NCI-H748 (cell line): ENCODE results near the gene SLITRK1.

ENCODE experiments used
- DNase-seq: peaks from one replicate; lab custom pipeline; 2025; ENCODE audit not compliant: unreplicated experiment; lab: John Stamatoyannopoulos, UW

The SLITRK1 gene

DNA sequence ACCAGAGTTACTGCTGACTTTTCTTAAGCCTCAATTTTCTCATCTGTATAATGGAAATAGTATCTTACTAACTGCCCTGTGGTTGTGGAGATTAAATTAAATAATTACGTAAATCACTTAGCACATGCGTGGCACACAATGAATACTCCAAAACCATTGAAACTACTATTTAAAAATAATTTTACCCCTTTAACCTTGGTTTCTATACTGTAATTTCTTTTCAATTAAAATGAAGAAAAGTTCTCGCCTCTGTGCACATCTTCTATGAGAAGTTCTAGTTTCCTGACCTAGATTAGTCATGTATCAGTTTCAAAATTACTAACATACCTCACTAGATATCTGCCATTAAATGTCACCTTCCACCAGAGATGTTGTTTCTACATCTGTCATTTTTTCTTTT, 5.7 kb downstream of the SLITRK1 start:
- DNase-seq = no peak

DNA sequence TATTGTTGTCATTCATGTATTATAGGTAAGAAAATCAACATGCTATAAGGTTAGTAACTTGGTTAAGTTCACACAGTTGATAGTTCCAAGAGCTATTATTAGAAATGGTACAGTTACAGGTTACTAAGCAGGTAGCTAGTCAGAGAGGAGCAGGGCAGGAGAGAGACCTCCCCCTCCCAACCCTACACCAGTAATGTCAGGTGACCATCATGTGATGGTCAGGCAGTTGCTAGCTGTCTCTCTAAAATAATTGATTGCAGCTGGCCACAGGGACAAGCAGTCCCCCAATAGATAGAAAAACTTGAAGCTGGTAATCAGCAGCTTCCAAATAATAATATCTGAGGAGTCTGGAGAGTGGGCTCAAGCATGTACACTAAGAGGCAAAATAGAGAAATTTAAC, 14.6 kb downstream of the SLITRK1 start:
- no peak for DNase-seq

- no peak for DNase-seq
These were observed 16.8 kb downstream of the SLITRK1 start for GRCh38 chr13:83865161-83866137.

- DNase-seq = no peak
These were observed 28.5 kb downstream of the SLITRK1 start for GRCh38 chr13:83853771-83854170.

GRCh38 chr13:83845106-83845505, 37.2 kb downstream of the SLITRK1 start:
- DNase-seq = no peak

GRCh38 chr13:83839146-83839545, 43.1 kb downstream of the SLITRK1 start:
- DNase-seq = no peak

DNA sequence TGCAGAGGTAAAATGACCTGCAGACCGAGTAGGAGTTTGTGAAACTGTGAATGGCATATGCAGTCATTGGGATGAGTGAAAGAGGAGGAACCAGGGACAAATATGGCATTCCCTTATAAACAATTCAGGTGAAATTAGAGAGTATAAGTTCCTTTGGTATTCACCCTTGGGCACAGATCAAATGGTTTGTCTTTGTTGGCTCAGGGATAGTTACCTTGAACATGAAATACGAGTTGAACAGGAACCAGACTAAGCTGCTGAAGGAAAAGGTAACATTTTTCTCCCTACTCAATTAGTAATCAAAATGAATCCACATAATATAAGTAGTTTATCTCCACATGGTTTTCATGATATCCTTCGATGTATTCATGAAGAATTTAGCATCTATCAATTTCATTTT, 50.5 kb downstream of the SLITRK1 start:
- DNase-seq = no peak

GRCh38 chr13:83829810-83830209, 52.5 kb downstream of the SLITRK1 start:
- no peak for DNase-seq

GRCh38 chr13:83827338-83827737, 54.9 kb downstream of the SLITRK1 start:
- peak; percentile 37 for DNase-seq
